ENCODE results near the gene MMAB.

The MMAB gene

GRCh38 chr12:109573029-109573913, at the start of gene MMAB, which contains the start of gene MVK:
Gene MMAB, minus strand, starts transcription at chr12:109573504. Its CDS starts 24 bp downstream, at chr12:109573480.
Gene MVK, plus strand, starts transcription at chr12:109573794. Its CDS starts 1,029 bp downstream, at chr12:109574823.
- DNase-seq (ENCODE audit: low read depth): peak; percentile 97

GRCh38 chr12:109621901-109622364, 48.6 kb upstream of the MMAB start:
- DNase-seq (ENCODE audit: low read depth): no peak

GRCh38 chr12:109621211-109621694, 47.9 kb upstream of the MMAB start:
- DNase-seq (ENCODE audit: low read depth): peak; percentile 4

- DNase-seq (ENCODE audit: low read depth): no peak
Observed at GRCh38 chr12:109619002-109619604, 45.8 kb upstream of the MMAB start.

GRCh38 chr12:109618082-109618481, 44.8 kb upstream of the MMAB start:
- no peak for DNase-seq (ENCODE audit: low read depth)

GRCh38 chr12:109617491-109617890, 44.2 kb upstream of the MMAB start:
- DNase-seq (ENCODE audit: low read depth): no peak

- DNase-seq (ENCODE audit: low read depth): no peak
Observed at GRCh38 chr12:109615556-109616229, 42.4 kb upstream of the MMAB start.

- no peak for DNase-seq (ENCODE audit: low read depth)
Observed at GRCh38 chr12:109613649-109614455, 40.5 kb upstream of the MMAB start.

GRCh38 chr12:109612975-109613502, 39.7 kb upstream of the MMAB start:
- DNase-seq (ENCODE audit: low read depth): no peak

GRCh38 chr12:109612003-109612402, 38.7 kb upstream of the MMAB start:
- no peak for DNase-seq (ENCODE audit: low read depth)

GRCh38 chr12:109611223-109611622, 37.9 kb upstream of the MMAB start:
- no peak for DNase-seq (ENCODE audit: low read depth)

GRCh38 chr12:109610523-109610922, 37.2 kb upstream of the MMAB start:
- DNase-seq (ENCODE audit: low read depth): no peak

- no peak for DNase-seq (ENCODE audit: low read depth)
Observed at GRCh38 chr12:109609342-109609741, 36.0 kb upstream of the MMAB start.

GRCh38 chr12:109608793-109609192, 35.5 kb upstream of the MMAB start:
- DNase-seq (ENCODE audit: low read depth): no peak

GRCh38 chr12:109608270-109608669, 35.0 kb upstream of the MMAB start:
- DNase-seq (ENCODE audit: low read depth): no peak

- DNase-seq (ENCODE audit: low read depth): no peak
Observed at GRCh38 chr12:109607618-109608017, 34.3 kb upstream of the MMAB start.

GRCh38 chr12:109606320-109607028, 33.2 kb upstream of the MMAB start:
- no peak for DNase-seq (ENCODE audit: low read depth)

- DNase-seq (ENCODE audit: low read depth): no peak
Observed at GRCh38 chr12:109605599-109606228, 32.4 kb upstream of the MMAB start.

GRCh38 chr12:109605016-109605415, 31.7 kb upstream of the MMAB start:
- DNase-seq (ENCODE audit: low read depth): no peak

GRCh38 chr12:109604132-109604585, 30.9 kb upstream of the MMAB start:
- DNase-seq (ENCODE audit: low read depth): no peak
